H1 (cell line): Measurements from ENCODE around the gene ALK. TPM values are rescaled to one million over a fixed set of nuclear protein-coding genes. Genes with fewer than 3 reads are reported as not detected.

Source experiments
- BRCA1 ChIP-seq: IDR thresholded peaks from 2 replicates; pipeline ENCODE4 v1.6.1; 2012; ENCODE audit warnings: low read depth, low read length, improper control_type of control experiment
- EGR1 ChIP-seq: IDR thresholded peaks from 2 replicates; pipeline ENCODE4 v1.6.1; 2011; ENCODE audit warnings: low read depth, low read length, borderline replicate concordance
- EZH2 ChIP-seq: fragments of 200-600 bp; sonication (generic); IDR thresholded peaks from 2 replicates; pipeline ENCODE4 v1.7.1; 2012; ENCODE audit warnings: low read depth, mild to moderate bottlenecking, moderate library complexity, low read length, inconsistent platforms; ENCODE audit not compliant: severe bottlenecking
- NRF1 ChIP-seq: IDR thresholded peaks from 2 replicates; pipeline ENCODE4 v1.6.1; 2011; ENCODE audit warnings: mild to moderate bottlenecking, low read depth, low read length, improper control_type of control experiment
- polyA plus RNA-seq, 7 experiments: library from polyadenylated mRNA; depleted of rRNA in 3 of 7; stranded (reverse) in 5 of 7; unstranded in 2 of 7; fragments of >200 nt in 5 of 7; fragments of 200-250 nt in 2 of 7; gene quantifications; 1 replicate in 5 of 7; 2 replicates in 1 of 7; 4 replicates in 1 of 7; pipeline versions ENCODE4 v1.2.1 to v1.2.3, GENCODE V29; 2011 to 2013; ENCODE audit warnings: missing spikeins in 2 of 7, mixed read lengths in 2 of 7
- total RNA-seq: library from RNA; stranded (reverse); fragmentation: NEBNext Ultra II Directional; extraction: Animal tissue kit (Norgen Biotek cat#: 25700); gene quantifications from 2 replicates; pipeline ENCODE4 v1.2.1, GENCODE V29; 2021
- TF ChIP-seq, protein P1 (sequence below): IDR thresholded peaks from 2 replicates; pipeline ENCODE4 v1.6.1; 2011; ENCODE audit warnings: low read depth, mild to moderate bottlenecking, low read length; ENCODE audit not compliant: insufficient read depth

The ALK gene
- total and polyA plus RNA-seq, 2 of the 8 experiments (the other 6 are each of a cell fraction or from before 2014, with no cell fraction given): 0.02 to 0.09 TPM

DNA sequence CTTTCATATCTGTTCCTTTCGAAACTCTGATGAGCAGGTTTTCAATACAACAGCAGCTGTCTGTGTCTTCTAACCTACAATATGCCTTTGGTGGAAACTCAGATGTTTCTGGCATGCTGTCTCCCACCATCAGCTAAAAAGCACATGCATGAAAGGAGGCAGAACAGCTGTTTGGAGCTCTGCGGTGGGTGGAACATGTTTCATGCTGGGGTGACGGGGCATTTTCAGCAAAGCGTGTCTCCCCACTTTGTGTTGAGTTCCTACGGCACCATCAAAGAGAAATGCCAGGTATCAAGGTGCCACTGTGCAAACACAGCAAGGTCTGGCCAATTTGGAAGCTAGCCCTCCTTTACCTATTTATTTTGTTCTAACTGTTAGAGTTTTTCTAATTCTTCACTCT is 516.1 kb downstream of the ALK start (continued):
- TF ChIP-seq EGR1 (no peak), EZH2 (no peak), NRF1 (no peak), BRCA1 (no peak)
- TF ChIP-seq, protein P1, sequence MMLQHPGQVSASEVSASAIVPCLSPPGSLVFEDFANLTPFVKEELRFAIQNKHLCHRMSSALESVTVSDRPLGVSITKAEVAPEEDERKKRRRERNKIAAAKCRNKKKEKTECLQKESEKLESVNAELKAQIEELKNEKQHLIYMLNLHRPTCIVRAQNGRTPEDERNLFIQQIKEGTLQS: no peak
